Smooth muscle cell (in vitro differentiated cells): Measurements from ENCODE around the gene S100A9. TPM values are rescaled to one million over a fixed set of nuclear protein-coding genes. Genes with fewer than 3 reads are reported as not detected.
A peak's percentile ranks its signal among the peaks of the same experiment; 100 is the strongest.
"Not testable (repeated sequence)": the region's sequence is repeated elsewhere in the genome, so short reads cannot be mapped to it uniquely, and the experiment has no call there.

Experiments used
- DNase-seq: peaks from one replicate; lab custom pipeline; 2025; ENCODE audit not compliant: unreplicated experiment; lab: John Stamatoyannopoulos, UW
- H2AFZ ChIP-seq: fragments of 200-600 bp; sonication (generic); 2 replicates; pipeline ENCODE4 v1.6.0; 2016; ENCODE audit warnings: antibody characterized with exemption, low read depth, mild to moderate bottlenecking
- H3F3A ChIP-seq: fragments of 200-600 bp; sonication (generic); 2 replicates; pipeline ENCODE4 v1.6.0; 2017; ENCODE audit warnings: antibody characterized with exemption, low read depth
- H3K27ac ChIP-seq: fragments of 200-600 bp; sonication (generic); 2 replicates; pipeline ENCODE4 v1.5.1; 2016; ENCODE audit warnings: low read depth, mild to moderate bottlenecking
- H3K27me3 ChIP-seq: fragments of 200-600 bp; sonication (generic); 2 replicates; pipeline ENCODE4 v1.6.1; 2016; ENCODE audit warnings: low read depth, mild to moderate bottlenecking
- H3K36me3 ChIP-seq: fragments of 200-600 bp; sonication (generic); 2 replicates; pipeline ENCODE4 v1.5.1; 2016; ENCODE audit warnings: low read depth
- H3K4me1 ChIP-seq: fragments of 200-600 bp; sonication (generic); 2 replicates; pipeline ENCODE4 v1.5.1; 2016; ENCODE audit warnings: low read depth
- H3K4me2 ChIP-seq: fragments of 200-600 bp; sonication (generic); 2 replicates; pipeline ENCODE4 v1.6.0; 2016; ENCODE audit warnings: mild to moderate bottlenecking
- H3K4me3 ChIP-seq: fragments of 200-600 bp; sonication (generic); 2 replicates; pipeline ENCODE4 v1.5.1; 2016; ENCODE audit warnings: mild to moderate bottlenecking
- H3K79me2 ChIP-seq: fragments of 200-600 bp; sonication (generic); 2 replicates; pipeline ENCODE4 v1.6.0; 2016; ENCODE audit warnings: low read depth, mild to moderate bottlenecking
- H3K9ac ChIP-seq: fragments of 200-600 bp; sonication (generic); 2 replicates; pipeline ENCODE4 v1.6.0; 2016; ENCODE audit warnings: low read depth
- H3K9me3 ChIP-seq: fragments of 200-600 bp; sonication (generic); replicated peaks from 2 replicates; pipeline ENCODE4 v1.5.1; 2016; ENCODE audit warnings: low read depth
- H4K20me1 ChIP-seq: fragments of 200-600 bp; sonication (generic); 2 replicates; pipeline ENCODE4 v1.6.0; 2016; ENCODE audit warnings: low read depth
- WGBS: methylation state at CpG from one replicate; pipeline ENCODE4 v1.1.7; 2016; ENCODE audit warnings: low lambda C conversion rate; 5-methylcytosine and 5-hydroxymethylcytosine counted together
- polyA plus RNA-seq: library from polyadenylated mRNA; unstranded; fragments of >200 nt; fragmentation: Nextera tagmentation; extraction: Ambion mirVana; gene quantifications from 2 replicates; pipeline ENCODE4 v1.2.1, GENCODE V29; 2016
- small RNA-seq: library from RNA; depleted of rRNA; stranded (forward); fragments of <200 nt; gene quantifications from one replicate; pipeline ENCODE3, GENCODE V24; 2014
- total RNA-seq: library from RNA; depleted of rRNA; stranded (reverse); fragments of >200 nt; gene quantifications from 2 replicates; pipeline ENCODE4 v1.2.3, GENCODE V29; 2014
- TF ChIP-seq, protein P1 (sequence below): fragments of 200-600 bp; sonication (generic); IDR thresholded peaks from 2 replicates; pipeline ENCODE4 v1.5.1; 2017; ENCODE audit warnings: borderline replicate concordance, mild to moderate bottlenecking, antibody characterized with exemption; ENCODE audit not compliant: insufficient read depth, poor library complexity, severe bottlenecking

Gene S100A9
- total and polyA plus RNA-seq, 2 experiments from 2014 or later, result 81.9 to 197 TPM

DNA sequence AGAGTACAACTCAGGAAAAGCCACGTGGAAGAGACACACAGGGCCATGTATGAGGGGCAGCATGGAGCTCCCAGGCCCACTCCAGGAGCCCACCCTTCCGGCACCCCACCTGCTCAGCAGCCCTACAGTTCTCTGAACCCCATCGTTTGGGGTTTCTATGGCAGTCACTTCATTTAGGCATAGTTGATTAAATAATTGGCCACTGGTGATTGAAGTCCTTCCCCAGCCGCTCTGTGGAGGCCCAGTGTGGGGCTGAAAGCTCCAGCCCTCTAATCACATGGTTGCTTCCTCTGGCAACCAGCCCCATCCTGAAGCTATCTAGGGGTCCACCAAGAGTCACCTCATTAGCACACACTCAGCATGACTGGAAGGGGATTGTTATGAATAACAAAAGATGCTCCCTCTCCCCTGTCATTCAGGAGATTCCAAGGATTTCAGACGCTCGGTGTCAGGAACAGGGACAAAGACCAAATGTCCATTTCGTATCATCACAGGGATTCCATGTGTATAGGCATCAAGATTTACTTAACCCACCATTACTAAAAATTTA is 46.5 kb downstream of the S100A9 start:
- no peak overlapping the region for H3K27ac ChIP-seq
- no peak for DNase-seq
- H4K20me1 ChIP-seq, result no peaks in the 10 kb centered on the region
- no peaks in the 10 kb centered on the region for H3K4me1 ChIP-seq
- no peak overlapping the region for H3K4me2 ChIP-seq
- H3K9me3 ChIP-seq, result no peaks in the 10 kb centered on the region
- H3K9ac ChIP-seq, result no peak overlapping the region
- no peaks in the 10 kb centered on the region for H3K36me3 ChIP-seq
- H3K79me2 ChIP-seq, result no peaks in the 10 kb centered on the region
- H2AFZ ChIP-seq, result no peak overlapping the region
- no peaks in the 10 kb centered on the region for H3K27me3 ChIP-seq
- TF ChIP-seq, protein P1, sequence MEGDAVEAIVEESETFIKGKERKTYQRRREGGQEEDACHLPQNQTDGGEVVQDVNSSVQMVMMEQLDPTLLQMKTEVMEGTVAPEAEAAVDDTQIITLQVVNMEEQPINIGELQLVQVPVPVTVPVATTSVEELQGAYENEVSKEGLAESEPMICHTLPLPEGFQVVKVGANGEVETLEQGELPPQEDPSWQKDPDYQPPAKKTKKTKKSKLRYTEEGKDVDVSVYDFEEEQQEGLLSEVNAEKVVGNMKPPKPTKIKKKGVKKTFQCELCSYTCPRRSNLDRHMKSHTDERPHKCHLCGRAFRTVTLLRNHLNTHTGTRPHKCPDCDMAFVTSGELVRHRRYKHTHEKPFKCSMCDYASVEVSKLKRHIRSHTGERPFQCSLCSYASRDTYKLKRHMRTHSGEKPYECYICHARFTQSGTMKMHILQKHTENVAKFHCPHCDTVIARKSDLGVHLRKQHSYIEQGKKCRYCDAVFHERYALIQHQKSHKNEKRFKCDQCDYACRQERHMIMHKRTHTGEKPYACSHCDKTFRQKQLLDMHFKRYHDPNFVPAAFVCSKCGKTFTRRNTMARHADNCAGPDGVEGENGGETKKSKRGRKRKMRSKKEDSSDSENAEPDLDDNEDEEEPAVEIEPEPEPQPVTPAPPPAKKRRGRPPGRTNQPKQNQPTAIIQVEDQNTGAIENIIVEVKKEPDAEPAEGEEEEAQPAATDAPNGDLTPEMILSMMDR, result no peak
- H3F3A ChIP-seq, result no peaks in the 10 kb centered on the region
- WGBS, result 70% methylated on average over 7 of the region's 7 CpGs
- no peak overlapping the region for H3K4me3 ChIP-seq

DNA sequence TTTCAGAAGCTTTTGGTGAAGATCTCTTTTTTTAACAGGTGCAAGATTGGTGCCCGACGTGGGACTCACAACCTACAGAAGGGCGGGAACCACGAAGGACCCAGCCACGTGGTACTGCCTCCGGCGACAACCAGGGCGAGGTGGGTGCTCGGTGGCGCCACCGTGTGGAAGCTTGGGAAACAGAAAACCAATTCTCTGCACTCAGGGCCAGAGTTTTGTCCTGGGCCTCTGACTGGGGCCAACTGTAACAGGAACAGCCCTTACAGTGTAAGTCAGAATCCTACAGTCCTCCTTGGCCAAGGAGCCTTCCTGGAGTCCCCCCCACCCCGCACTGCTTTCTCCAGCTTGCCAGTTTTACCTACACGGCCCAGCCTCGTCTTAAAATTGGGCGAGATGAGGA is 47.1 kb downstream of the S100A9 start:
- Histone ChIP-seq H3F3A (no peaks in the 10 kb centered on the region), H4K20me1 (no peaks in the 10 kb centered on the region), H2AFZ (no peak overlapping the region), H3K27me3 (no peaks in the 10 kb centered on the region), H3K79me2 (no peaks in the 10 kb centered on the region), H3K4me1 (no peaks in the 10 kb centered on the region), H3K36me3 (no peaks in the 10 kb centered on the region), H3K9ac (no peak overlapping the region), H3K4me3 (no peak overlapping the region), H3K9me3 (no peaks in the 10 kb centered on the region), H3K27ac (no peak overlapping the region), H3K4me2 (no peak overlapping the region)
- 42% methylated on average over 15 of the region's 15 CpGs for WGBS
- TF ChIP-seq, protein P1, result peak; percentile 30
- DNase-seq, result no peak

DNA sequence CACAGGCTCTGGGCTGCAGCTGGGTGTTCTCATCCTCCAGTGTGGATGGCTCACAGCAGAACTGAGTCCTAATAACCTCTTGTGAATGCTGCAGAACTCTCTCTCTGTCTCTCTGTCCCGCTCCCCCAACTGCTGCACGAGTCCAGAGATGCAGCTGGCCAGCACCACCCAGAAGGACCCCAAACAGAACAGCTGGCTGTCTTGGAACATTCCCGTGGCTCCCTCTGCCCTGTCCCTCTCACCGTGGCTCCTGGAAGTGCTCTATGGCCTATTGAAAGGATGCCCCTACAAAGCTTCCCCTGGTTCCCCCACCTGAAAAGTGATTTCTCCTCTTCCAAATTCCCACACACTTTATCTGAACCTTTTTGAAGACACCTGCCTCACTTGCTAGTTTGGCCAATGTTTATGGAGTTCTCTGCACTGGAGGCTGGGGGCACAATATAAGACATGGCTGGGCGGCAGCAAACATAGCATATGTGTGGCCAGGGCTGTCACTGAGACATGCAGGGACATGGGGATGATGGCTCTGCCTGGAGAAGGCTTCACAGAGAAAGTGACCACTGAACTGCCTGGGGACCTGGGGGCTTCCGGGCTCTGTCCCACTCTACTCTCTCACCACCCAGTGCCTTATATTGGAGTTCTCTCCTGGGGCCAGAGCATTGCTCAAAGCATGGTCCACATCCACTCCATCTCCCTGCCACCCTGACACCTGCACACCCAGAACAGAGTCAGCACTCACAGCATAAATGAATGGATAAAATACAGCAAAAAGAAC is 48.4 kb downstream of the S100A9 start:
- H3K4me3 ChIP-seq, H3F3A ChIP-seq, H3K36me3 ChIP-seq, H4K20me1 ChIP-seq, H3K9me3 ChIP-seq, H3K4me2 ChIP-seq, H2AFZ ChIP-seq, H3K27ac ChIP-seq, H3K79me2 ChIP-seq, DNase-seq, H3K4me1 ChIP-seq, H3K9ac ChIP-seq, H3K27me3 ChIP-seq: not testable (repeated sequence)
- 75% methylated on average over 6 of the region's 6 CpGs for WGBS

DNA sequence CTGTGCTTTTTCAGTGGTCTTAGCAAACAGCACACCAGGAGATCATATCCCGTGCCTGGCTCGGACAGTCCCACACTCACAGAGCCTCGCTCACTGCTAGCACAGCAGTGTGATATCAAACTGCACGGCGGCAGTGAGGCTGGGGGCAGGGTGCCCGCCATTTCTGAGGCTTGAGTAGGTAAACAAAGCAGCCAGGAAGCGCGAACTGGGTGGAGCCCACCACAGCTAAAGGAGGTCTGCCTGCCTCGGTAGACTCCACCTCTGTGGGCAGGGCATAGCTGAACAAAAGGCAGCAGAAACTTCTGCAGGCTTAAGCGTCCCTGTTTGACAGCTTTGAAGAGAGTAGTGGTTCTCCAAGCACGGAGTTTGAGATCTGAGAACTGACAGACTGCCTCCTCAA is 49.6 kb downstream of the S100A9 start:
- not testable (repeated sequence) for H3K27ac ChIP-seq, DNase-seq, H3K9ac ChIP-seq, H3K9me3 ChIP-seq, H3K79me2 ChIP-seq, H4K20me1 ChIP-seq, H3K4me1 ChIP-seq, H3K4me3 ChIP-seq, H3K36me3 ChIP-seq, H3F3A ChIP-seq, H2AFZ ChIP-seq, H3K4me2 ChIP-seq, H3K27me3 ChIP-seq
- 81% methylated on average over 11 of the region's 11 CpGs for WGBS

Small RNA genes within 50 kb of the gene (small RNA-seq; reads per million reads assigned to genes)
- gene RNU6-160P (not detected), gene S100A15A (not detected)

Other genes starting within 250 kb of the S100A9 start
- gene SPRR2F, start 244.3 kb upstream of the S100A9 start, total RNA-seq, result not detected in 2 replicates
- gene SPRR2F, start 244.3 kb upstream of the S100A9 start, polyA plus RNA-seq, result not detected in 2 replicates
- gene SPRR2G, start 207.0 kb upstream of the S100A9 start, total RNA-seq, result 22.0 and 39.7 TPM in 2 replicates
- gene SPRR2G, start 207.0 kb upstream of the S100A9 start, polyA plus RNA-seq, result 35.4 and 103 TPM in 2 replicates
- gene LELP1, start 154.4 kb upstream of the S100A9 start, total RNA-seq, result not detected in 2 replicates
- gene LELP1, start 154.4 kb upstream of the S100A9 start, polyA plus RNA-seq, result not detected in 2 replicates
- 7.4 and 9.0 TPM in 2 replicates for gene PRR9, start 140.3 kb upstream of the S100A9 start, total RNA-seq
- gene PRR9, start 140.3 kb upstream of the S100A9 start, polyA plus RNA-seq, result 1.0 and 3.0 TPM in 2 replicates
- gene LORICRIN, start 98.2 kb upstream of the S100A9 start, total RNA-seq, result not detected in 2 replicates
- not detected in 2 replicates for gene LORICRIN, start 98.2 kb upstream of the S100A9 start, polyA plus RNA-seq
- gene PGLYRP3, start 44.9 kb upstream of the S100A9 start, total RNA-seq, result not detected in 2 replicates
- gene PGLYRP3, start 44.9 kb upstream of the S100A9 start, polyA plus RNA-seq, result 0.31 TPM in 1 of 2 replicates, not detected in the other
- gene PGLYRP4, start 9.0 kb upstream of the S100A9 start, total RNA-seq, result 0.54 and 1.1 TPM in 2 replicates
- 0.43 and 0.64 TPM in 2 replicates for gene PGLYRP4, start 9.0 kb upstream of the S100A9 start, polyA plus RNA-seq
- not detected in 2 replicates for gene S100A12, start 17.8 kb downstream of the S100A9 start, total RNA-seq
- not detected in 2 replicates for gene S100A12, start 17.8 kb downstream of the S100A9 start, polyA plus RNA-seq
- gene S100A8, start 33.2 kb downstream of the S100A9 start, total RNA-seq, result not detected in 2 replicates
- 0.79 TPM in 1 of 2 replicates, not detected in the other for gene S100A8, start 33.2 kb downstream of the S100A9 start, polyA plus RNA-seq
- gene S100A7A, start 58.7 kb downstream of the S100A9 start, total RNA-seq, result not detected in 2 replicates
- gene S100A7A, start 58.7 kb downstream of the S100A9 start, polyA plus RNA-seq, result not detected in 2 replicates
- gene S100A7, start 102.8 kb downstream of the S100A9 start, total RNA-seq, result not detected in 2 replicates
- not detected in 2 replicates for gene S100A7, start 102.8 kb downstream of the S100A9 start, polyA plus RNA-seq
- 410 and 499 TPM in 2 replicates for gene S100A6, start 178.1 kb downstream of the S100A9 start, total RNA-seq
- gene S100A6, start 178.1 kb downstream of the S100A9 start, polyA plus RNA-seq, result 1,358 and 1,471 TPM in 2 replicates
- 1.6 and 5.7 TPM in 2 replicates for gene S100A5, start 183.1 kb downstream of the S100A9 start, total RNA-seq
- 4.8 and 6.2 TPM in 2 replicates for gene S100A5, start 183.1 kb downstream of the S100A9 start, polyA plus RNA-seq
- gene S100A4, start 188.0 kb downstream of the S100A9 start, total RNA-seq, result 1,139 and 1,222 TPM in 2 replicates
- 1,491 and 1,802 TPM in 2 replicates for gene S100A4, start 188.0 kb downstream of the S100A9 start, polyA plus RNA-seq
- 11.2 and 13.9 TPM in 2 replicates for gene S100A3, start 191.4 kb downstream of the S100A9 start, total RNA-seq
- 18.0 and 19.8 TPM in 2 replicates for gene S100A3, start 191.4 kb downstream of the S100A9 start, polyA plus RNA-seq
- gene S100A2, start 208.0 kb downstream of the S100A9 start, total RNA-seq, result 2.3 and 7.3 TPM in 2 replicates
- gene S100A2, start 208.0 kb downstream of the S100A9 start, polyA plus RNA-seq, result 16.6 and 20.4 TPM in 2 replicates